B cell (primary cell): ENCODE data around the gene PKP1.

Experiments
- CTCF ChIP-seq: fragments of 200-600 bp; IDR thresholded peaks from one replicate; pipeline ENCODE4 v1.8.0; 2022; ENCODE audit warnings: antibody characterized with exemption, mild to moderate bottlenecking
- EZH2 ChIP-seq: IDR thresholded peaks from 2 replicates; pipeline ENCODE4 v1.6.1; 2012; ENCODE audit warnings: borderline replicate concordance, low read depth, mild to moderate bottlenecking, moderate library complexity, low read length; ENCODE audit not compliant: insufficient read depth, poor library complexity, severe bottlenecking

- TF ChIP-seq CTCF (no peak), EZH2 (no peak)
These were observed 34.2 kb downstream of the PKP1 start for GRCh38 chr1:201317551-201317950.
